Panc1 (cell line): ENCODE measurements around the gene LDB2. TPM values are rescaled to one million over a fixed set of nuclear protein-coding genes. Genes with fewer than 3 reads are reported as not detected.

Source experiments
- ATAC-seq: fragments of 200-7000 bp; cut with Tn5 transposase; 2 replicates; pipeline ENCODE4 v1.9.1; 2020; ENCODE audit warnings: mild to moderate bottlenecking, moderate library complexity
- BruUV-seq: library from RNA; stranded (reverse); fragments of 400-500 nt; replicated peaks from 2 replicates; lab custom pipeline; 2021; lab: Mats Ljungman, UMichigan
- CTCF ChIA-PET: fragments of 300-600 bp; sonication (Branson Sonifier 250); formaldehyde crosslinking; loops from one replicate; lab custom pipeline; 2022; ENCODE audit warnings: antibody characterized with exemption; lab: Charles Lee
- POLR2A ChIA-PET: fragments of 300-600 bp; sonication (Branson Sonifier 250); formaldehyde crosslinking; loops from one replicate; lab custom pipeline; 2022; ENCODE audit warnings: antibody characterized with exemption; lab: Charles Lee
- DNase-seq: peaks from one replicate; pipeline ENCODE4 v3.0.0-alpha.2; 2010; ENCODE audit warnings: low read depth, low spot score
- H3K27ac ChIP-seq: 2 replicates; pipeline ENCODE4 v1.5.1; 2011; ENCODE audit warnings: mild to moderate bottlenecking, low read length, inconsistent platforms
- H3K27me3 ChIP-seq: fragments of 200-500 bp; sonication (Bioruptor generic); 2 replicates; pipeline ENCODE4 v1.6.0; 2014; ENCODE audit warnings: low read length, inconsistent platforms; ENCODE audit not compliant: control insufficient read depth, insufficient read depth
- H3K36me3 ChIP-seq: fragments of 200-500 bp; sonication (Bioruptor generic); 2 replicates; pipeline ENCODE4 v1.5.1; 2014; ENCODE audit warnings: inconsistent platforms, mild to moderate bottlenecking, low read length, moderate library complexity; ENCODE audit not compliant: control insufficient read depth, insufficient read depth
- H3K4me1 ChIP-seq: 2 replicates; pipeline ENCODE4 v1.5.1; 2011; ENCODE audit warnings: inconsistent platforms, mild to moderate bottlenecking, low read length, moderate library complexity; ENCODE audit not compliant: control insufficient read depth, insufficient read depth
- H3K4me3 ChIP-seq, 2 experiments: 2 replicates each; pipeline ENCODE4 v1.5.1; 2011 to 2012; ENCODE audit warnings: low read depth in 2 of 2, low read length in 2 of 2, mild to moderate bottlenecking in 2 of 2, inconsistent platforms in 1 of 2, moderate library complexity in 1 of 2
- H3K9me3 ChIP-seq: fragments of 200-500 bp; sonication (Bioruptor generic); 2 replicates; pipeline ENCODE4 v1.5.1; 2014; ENCODE audit warnings: low read depth, mild to moderate bottlenecking, inconsistent platforms, low read length, moderate library complexity; ENCODE audit not compliant: control insufficient read depth, insufficient read depth
- POLR2AphosphoS5 ChIP-seq: IDR thresholded peaks from 2 replicates; pipeline ENCODE4 v1.6.1; 2012; ENCODE audit warnings: mild to moderate bottlenecking, low read depth, low read length, moderate library complexity
- SIN3A ChIP-seq: IDR thresholded peaks from 2 replicates; pipeline ENCODE4 v1.6.1; 2012; ENCODE audit warnings: low read depth, mild to moderate bottlenecking, low read length, moderate library complexity, borderline replicate concordance; ENCODE audit not compliant: insufficient read depth
- TCF7L2 ChIP-seq: IDR thresholded peaks from 2 replicates; pipeline ENCODE4 v1.6.1; 2011; ENCODE audit warnings: mild to moderate bottlenecking, low read depth, low read length, inconsistent platforms
- in situ Hi-C: cut with HindIII; loops from 2 replicates; pipeline ENCODE4 v1.10.0; 2016; ENCODE audit warnings: low sequenced_read_pairs, low pct_unique_long_range_greater_than_20kb
- intact Hi-C: fragments of 100-400 bp; cut with micrococcal nuclease; formaldehyde crosslinking; loops from one replicate; pipeline ENCODE4 v1.10.0; 2022; ENCODE audit not compliant: unreplicated experiment
- total RNA-seq: library from RNA; stranded (reverse); gene quantifications from one replicate; pipeline ENCODE4 v1.2.1, GENCODE V29; 2021; ENCODE audit not compliant: unreplicated experiment
- TF ChIP-seq, protein P1 (sequence below): fragments of 450-650 bp; IDR thresholded peaks from 2 replicates; pipeline ENCODE4 v1.5.1; 2017; ENCODE audit warnings: mild to moderate bottlenecking
- TF ChIP-seq, protein P2 (sequence below), 2 experiments: IDR thresholded peaks; 2 replicates each; pipeline ENCODE4 v1.6.1; 2011 to 2012; ENCODE audit warnings: low read depth in 2 of 2, control low read depth in 1 of 2, low read length in 1 of 2, mild to moderate bottlenecking in 1 of 2, moderate library complexity in 1 of 2; ENCODE audit not compliant: insufficient read depth in 1 of 2

Gene LDB2
- total RNA-seq, 1 experiment from 2014 or later, result not detected

GRCh38 chr4:16912896-16913295, 14.5 kb upstream of the LDB2 start:
- Histone ChIP-seq H3K27me3 (no peaks in the 10 kb centered on the region), H3K9me3 (no peaks in the 10 kb centered on the region), H3K27ac (no peak overlapping the region), H3K36me3 (no peaks in the 10 kb centered on the region), H3K4me1 (no peaks in the 10 kb centered on the region), H3K4me3 (no peak overlapping the region)
- ATAC-seq (no peak), DNase-seq (no peak)
- ChIA-PET CTCF (no interaction called here), POLR2A (no interaction called here)
- TF ChIP-seq, protein P1, sequence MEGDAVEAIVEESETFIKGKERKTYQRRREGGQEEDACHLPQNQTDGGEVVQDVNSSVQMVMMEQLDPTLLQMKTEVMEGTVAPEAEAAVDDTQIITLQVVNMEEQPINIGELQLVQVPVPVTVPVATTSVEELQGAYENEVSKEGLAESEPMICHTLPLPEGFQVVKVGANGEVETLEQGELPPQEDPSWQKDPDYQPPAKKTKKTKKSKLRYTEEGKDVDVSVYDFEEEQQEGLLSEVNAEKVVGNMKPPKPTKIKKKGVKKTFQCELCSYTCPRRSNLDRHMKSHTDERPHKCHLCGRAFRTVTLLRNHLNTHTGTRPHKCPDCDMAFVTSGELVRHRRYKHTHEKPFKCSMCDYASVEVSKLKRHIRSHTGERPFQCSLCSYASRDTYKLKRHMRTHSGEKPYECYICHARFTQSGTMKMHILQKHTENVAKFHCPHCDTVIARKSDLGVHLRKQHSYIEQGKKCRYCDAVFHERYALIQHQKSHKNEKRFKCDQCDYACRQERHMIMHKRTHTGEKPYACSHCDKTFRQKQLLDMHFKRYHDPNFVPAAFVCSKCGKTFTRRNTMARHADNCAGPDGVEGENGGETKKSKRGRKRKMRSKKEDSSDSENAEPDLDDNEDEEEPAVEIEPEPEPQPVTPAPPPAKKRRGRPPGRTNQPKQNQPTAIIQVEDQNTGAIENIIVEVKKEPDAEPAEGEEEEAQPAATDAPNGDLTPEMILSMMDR, result no peak
- TF ChIP-seq SIN3A (no peak), TCF7L2 (no peak), POLR2AphosphoS5 (no peak)
- TF ChIP-seq, protein P2, sequence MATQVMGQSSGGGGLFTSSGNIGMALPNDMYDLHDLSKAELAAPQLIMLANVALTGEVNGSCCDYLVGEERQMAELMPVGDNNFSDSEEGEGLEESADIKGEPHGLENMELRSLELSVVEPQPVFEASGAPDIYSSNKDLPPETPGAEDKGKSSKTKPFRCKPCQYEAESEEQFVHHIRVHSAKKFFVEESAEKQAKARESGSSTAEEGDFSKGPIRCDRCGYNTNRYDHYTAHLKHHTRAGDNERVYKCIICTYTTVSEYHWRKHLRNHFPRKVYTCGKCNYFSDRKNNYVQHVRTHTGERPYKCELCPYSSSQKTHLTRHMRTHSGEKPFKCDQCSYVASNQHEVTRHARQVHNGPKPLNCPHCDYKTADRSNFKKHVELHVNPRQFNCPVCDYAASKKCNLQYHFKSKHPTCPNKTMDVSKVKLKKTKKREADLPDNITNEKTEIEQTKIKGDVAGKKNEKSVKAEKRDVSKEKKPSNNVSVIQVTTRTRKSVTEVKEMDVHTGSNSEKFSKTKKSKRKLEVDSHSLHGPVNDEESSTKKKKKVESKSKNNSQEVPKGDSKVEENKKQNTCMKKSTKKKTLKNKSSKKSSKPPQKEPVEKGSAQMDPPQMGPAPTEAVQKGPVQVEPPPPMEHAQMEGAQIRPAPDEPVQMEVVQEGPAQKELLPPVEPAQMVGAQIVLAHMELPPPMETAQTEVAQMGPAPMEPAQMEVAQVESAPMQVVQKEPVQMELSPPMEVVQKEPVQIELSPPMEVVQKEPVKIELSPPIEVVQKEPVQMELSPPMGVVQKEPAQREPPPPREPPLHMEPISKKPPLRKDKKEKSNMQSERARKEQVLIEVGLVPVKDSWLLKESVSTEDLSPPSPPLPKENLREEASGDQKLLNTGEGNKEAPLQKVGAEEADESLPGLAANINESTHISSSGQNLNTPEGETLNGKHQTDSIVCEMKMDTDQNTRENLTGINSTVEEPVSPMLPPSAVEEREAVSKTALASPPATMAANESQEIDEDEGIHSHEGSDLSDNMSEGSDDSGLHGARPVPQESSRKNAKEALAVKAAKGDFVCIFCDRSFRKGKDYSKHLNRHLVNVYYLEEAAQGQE (IDR thresholded peaks at IDR 0.05; ENCODE audit: insufficient read depth in 1 of 2, low read depth in 2 of 2, low read length in 1 of 2), result no peak
- no TSS peak for BruUV-seq
- in situ Hi-C loops, result no loop called here
- intact Hi-C loops, result no loop called here

DNA sequence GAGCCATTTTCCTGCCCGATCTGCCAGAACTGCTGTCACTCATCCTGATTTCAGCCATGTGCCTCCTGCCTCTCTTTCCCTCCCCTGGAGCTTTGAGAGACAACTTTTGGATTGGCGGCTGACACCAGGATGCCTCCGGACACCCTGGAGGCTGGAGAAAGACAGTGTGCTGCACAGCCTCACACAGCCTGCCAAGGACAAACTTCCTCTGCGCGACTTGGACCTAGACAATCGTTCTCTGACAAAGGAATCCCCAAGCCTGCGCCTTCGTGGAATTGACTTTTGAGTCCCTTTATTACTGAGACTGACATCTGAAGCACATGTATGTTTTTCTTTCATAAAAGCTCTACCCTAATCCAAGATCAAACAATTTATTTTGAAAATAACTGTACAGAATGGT, 10.8 kb upstream of the LDB2 start:
- Histone ChIP-seq H3K27me3 (no peaks in the 10 kb centered on the region), H3K4me3 (no peak overlapping the region), H3K36me3 (no peaks in the 10 kb centered on the region), H3K4me1 (no peaks in the 10 kb centered on the region), H3K9me3 (no peaks in the 10 kb centered on the region), H3K27ac (no peak overlapping the region)
- ChIA-PET POLR2A (no interaction called here), CTCF (no interaction called here)
- no TSS peak for BruUV-seq
- intact Hi-C loops (no loop called here), in situ Hi-C loops (no loop called here)
- DNase-seq (no peak), ATAC-seq (no peak)
- TF ChIP-seq, protein P2 (IDR thresholded peaks at IDR 0.05; ENCODE audit: insufficient read depth in 1 of 2, low read depth in 2 of 2, low read length in 1 of 2), result no peak
- TF ChIP-seq, protein P1, result no peak
- TF ChIP-seq SIN3A (no peak), POLR2AphosphoS5 (no peak)
